Measurements from ENCODE around the gene SMG9.
"Not testable (repeated sequence)": the region's sequence is repeated elsewhere in the genome, so short reads cannot be mapped to it uniquely, and the experiment has no call there.

The SMG9 gene

GRCh38 chr19:43687660-43687997 is 67.1 kb downstream of the SMG9 start:
- DNase-seq, result no peak

GRCh38 chr19:43684326-43684725 is 70.4 kb downstream of the SMG9 start:
- no peak for DNase-seq

- no peak for DNase-seq
These were observed 70.9 kb downstream of the SMG9 start for GRCh38 chr19:43683905-43684304.

GRCh38 chr19:43682824-43683661 is 71.7 kb downstream of the SMG9 start:
- DNase-seq, result no peak

GRCh38 chr19:43682269-43682668 is 72.5 kb downstream of the SMG9 start:
- DNase-seq, result not testable (repeated sequence)

- no peak for DNase-seq
These were observed 72.9 kb downstream of the SMG9 start for GRCh38 chr19:43681821-43682220.

- DNase-seq, result no peak
These were observed 76.1 kb downstream of the SMG9 start for GRCh38 chr19:43678512-43679261.

Data from activated CD4-positive, alpha-beta T cell treated with anti-CD3 and anti-CD28 coated beads for 48 hours (primary cell).